Muscle of arm (tissue), 12 donors: ENCODE data around the gene SSU72. TPM values are rescaled to one million over a fixed set of nuclear protein-coding genes. Genes with fewer than 3 reads are reported as not detected.
"Not testable (repeated sequence)": the region's sequence is repeated elsewhere in the genome, so short reads cannot be mapped to it uniquely, and the experiment has no call there.

Experiments
- DNase-seq: peaks from one replicate; pipeline ENCODE4 v3.0.0-alpha.2; 2013
- polyA plus RNA-seq, 12 donors: library from polyadenylated mRNA; unstranded; fragments of 120-200 nt; gene quantifications; one replicate each; pipeline ENCODE4 v1.2.1, GENCODE V29; 2013; ENCODE audit not compliant: insufficient read length in 12 of 12

SSU72 gene
- polyA plus RNA-seq, 12 donors = 61.6 to 98.6 (median 86.4) TPM; not detected in 1

- DNase-seq = no peak
These were observed 44.7 kb downstream of the SSU72 start for GRCh38 chr1:1529936-1530335.

- no peak for DNase-seq
These were observed 45.3 kb downstream of the SSU72 start for GRCh38 chr1:1529321-1529720.

GRCh38 chr1:1528301-1529267, 46.1 kb downstream of the SSU72 start:
- no peak for DNase-seq

- DNase-seq = no peak
These were observed 47.4 kb downstream of the SSU72 start for GRCh38 chr1:1527092-1527816.

GRCh38 chr1:1526476-1526875, 48.2 kb downstream of the SSU72 start:
- DNase-seq = not testable (repeated sequence)

GRCh38 chr1:1524750-1525383, 49.8 kb downstream of the SSU72 start:
- DNase-seq = not testable (repeated sequence)

GRCh38 chr1:1523651-1524050, 51.0 kb downstream of the SSU72 start:
- not testable (repeated sequence) for DNase-seq

- not testable (repeated sequence) for DNase-seq
These were observed 51.4 kb downstream of the SSU72 start for GRCh38 chr1:1523226-1523625.

- not testable (repeated sequence) for DNase-seq
These were observed 52.1 kb downstream of the SSU72 start for GRCh38 chr1:1522536-1522935.

GRCh38 chr1:1521331-1521730, 53.3 kb downstream of the SSU72 start:
- no peak for DNase-seq

GRCh38 chr1:1519805-1520505, 54.7 kb downstream of the SSU72 start:
- not testable (repeated sequence) for DNase-seq

GRCh38 chr1:1518621-1519007, 56.0 kb downstream of the SSU72 start:
- DNase-seq = not testable (repeated sequence)

- DNase-seq = no peak
These were observed 56.6 kb downstream of the SSU72 start for GRCh38 chr1:1517973-1518620.

- not testable (repeated sequence) for DNase-seq
These were observed 57.7 kb downstream of the SSU72 start for GRCh38 chr1:1516923-1517322.

GRCh38 chr1:1514376-1514775, 60.3 kb downstream of the SSU72 start:
- not testable (repeated sequence) for DNase-seq

GRCh38 chr1:1513675-1514074, 61.0 kb downstream of the SSU72 start:
- DNase-seq = not testable (repeated sequence)

- not testable (repeated sequence) for DNase-seq
These were observed 62.2 kb downstream of the SSU72 start for GRCh38 chr1:1512425-1512824.

GRCh38 chr1:1511533-1512285, 63.0 kb downstream of the SSU72 start, which contains the start of gene ATAD3A:
TSS of gene ATAD3A (plus strand) at chr1:1512162. CDS start at chr1:1512269, 107 bp downstream.
- DNase-seq = peak; percentile 98

GRCh38 chr1:1510912-1511532, 63.6 kb downstream of the SSU72 start:
- DNase-seq = peak; percentile 6

- DNase-seq = not testable (repeated sequence)
These were observed 65.2 kb downstream of the SSU72 start for GRCh38 chr1:1509465-1509850.
